Lower lobe of right lung (tissue), 2 donors: Measurements from ENCODE around the gene MAGI1. TPM values are rescaled to one million over a fixed set of nuclear protein-coding genes. Genes with fewer than 3 reads are reported as not detected.
"Not testable (repeated sequence)": the region's sequence is repeated elsewhere in the genome, so short reads cannot be mapped to it uniquely, and the experiment has no call there.

Experiments used
- ATAC-seq, 2 donors: fragments of 200-7000 bp; cut with Tn5 transposase; one replicate each; pipeline ENCODE4 v1.9.1; 2020 to 2022; ENCODE audit warnings: mild to moderate bottlenecking in 2 of 2, moderate library complexity in 2 of 2
- DNase-seq: peaks from one replicate; pipeline ENCODE4 v3.0.0-alpha.2; 2020
- H3K27ac ChIP-seq: fragments of 200-600 bp; one replicate; pipeline ENCODE4 v1.8.0; 2022
- H3K27me3 ChIP-seq: fragments of 200-600 bp; one replicate; pipeline ENCODE4 v1.8.0; 2022; ENCODE audit warnings: low read depth
- H3K36me3 ChIP-seq: fragments of 200-600 bp; one replicate; pipeline ENCODE4 v1.8.0; 2022; ENCODE audit warnings: mild to moderate bottlenecking
- H3K4me1 ChIP-seq: fragments of 200-600 bp; one replicate; pipeline ENCODE4 v1.8.0; 2022
- H3K4me3 ChIP-seq: fragments of 200-600 bp; one replicate; pipeline ENCODE4 v1.8.0; 2022; ENCODE audit warnings: mild to moderate bottlenecking
- H3K9me3 ChIP-seq: fragments of 200-600 bp; one replicate; pipeline ENCODE4 v1.8.0; 2022
- intact Hi-C: fragments of 100-400 bp; cut with DNase I; formaldehyde crosslinking; loops from one replicate; pipeline ENCODE4 v1.11.0; 2022
- total RNA-seq: library from RNA; stranded (reverse); fragmentation: NEBNext Ultra II Directional; extraction: Animal tissue kit (Norgen Biotek cat#: 25700); gene quantifications from one replicate; pipeline ENCODE4 v1.2.1, GENCODE V29; 2021
- TF ChIP-seq, protein P1 (sequence below): fragments of 200-600 bp; IDR thresholded peaks from one replicate; pipeline ENCODE4 v1.8.0; 2022; ENCODE audit warnings: antibody characterized with exemption, mild to moderate bottlenecking
- donor health status: DM: no; HTN: yes; CAD: no; lungs with severe emphysema.

MAGI1 gene
- total RNA-seq, 1 donor from 2014 or later, result 35.5 TPM

GRCh38 chr3:65867463-65868210, 171.1 kb downstream of the MAGI1 start:
- Histone ChIP-seq H3K27me3 (no peaks in the 10 kb centered on the region), H3K4me3 (no peak overlapping the region), H3K9me3 (no peaks in the 10 kb centered on the region), H3K27ac (no peak overlapping the region), H3K4me1 (peaks cover 14% of the 10 kb centered on the region), H3K36me3 (no peaks in the 10 kb centered on the region)
- ATAC-seq (no peak), DNase-seq (no peak)
- TF ChIP-seq, protein P1, sequence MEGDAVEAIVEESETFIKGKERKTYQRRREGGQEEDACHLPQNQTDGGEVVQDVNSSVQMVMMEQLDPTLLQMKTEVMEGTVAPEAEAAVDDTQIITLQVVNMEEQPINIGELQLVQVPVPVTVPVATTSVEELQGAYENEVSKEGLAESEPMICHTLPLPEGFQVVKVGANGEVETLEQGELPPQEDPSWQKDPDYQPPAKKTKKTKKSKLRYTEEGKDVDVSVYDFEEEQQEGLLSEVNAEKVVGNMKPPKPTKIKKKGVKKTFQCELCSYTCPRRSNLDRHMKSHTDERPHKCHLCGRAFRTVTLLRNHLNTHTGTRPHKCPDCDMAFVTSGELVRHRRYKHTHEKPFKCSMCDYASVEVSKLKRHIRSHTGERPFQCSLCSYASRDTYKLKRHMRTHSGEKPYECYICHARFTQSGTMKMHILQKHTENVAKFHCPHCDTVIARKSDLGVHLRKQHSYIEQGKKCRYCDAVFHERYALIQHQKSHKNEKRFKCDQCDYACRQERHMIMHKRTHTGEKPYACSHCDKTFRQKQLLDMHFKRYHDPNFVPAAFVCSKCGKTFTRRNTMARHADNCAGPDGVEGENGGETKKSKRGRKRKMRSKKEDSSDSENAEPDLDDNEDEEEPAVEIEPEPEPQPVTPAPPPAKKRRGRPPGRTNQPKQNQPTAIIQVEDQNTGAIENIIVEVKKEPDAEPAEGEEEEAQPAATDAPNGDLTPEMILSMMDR, result no peak
- intact Hi-C loops, result no loop called here

- no peaks in the 10 kb centered on the region for H3K27me3 ChIP-seq
- no peaks in the 10 kb centered on the region for H3K4me1 ChIP-seq
- DNase-seq (no peak), ATAC-seq (no peak)
- TF ChIP-seq, protein P1, result no peak
- H3K27ac ChIP-seq, result no peak overlapping the region
- no peaks in the 10 kb centered on the region for H3K36me3 ChIP-seq
- no peak overlapping the region for H3K4me3 ChIP-seq
- intact Hi-C loops, result no loop called here
- no peaks in the 10 kb centered on the region for H3K9me3 ChIP-seq
Observed at GRCh38 chr3:65864357-65864904, 174.3 kb downstream of the MAGI1 start.

- Histone ChIP-seq H3K27me3 (no peaks in the 10 kb centered on the region), H3K36me3 (no peaks in the 10 kb centered on the region), H3K4me1 (peaks cover 5% of the 10 kb centered on the region), H3K27ac (no peak overlapping the region), H3K4me3 (no peak overlapping the region), H3K9me3 (no peaks in the 10 kb centered on the region)
- DNase-seq, result no peak
- peak in 1 of 2 donors; percentile 33 for ATAC-seq
- intact Hi-C loops, result no loop called here
- TF ChIP-seq, protein P1, result no peak
Observed at GRCh38 chr3:65861718-65862117, 177.0 kb downstream of the MAGI1 start.

GRCh38 chr3:65859612-65860011, 179.1 kb downstream of the MAGI1 start:
- H3K4me3 ChIP-seq, DNase-seq, H3K9me3 ChIP-seq, H3K27me3 ChIP-seq, H3K36me3 ChIP-seq, H3K27ac ChIP-seq, intact Hi-C loops, ATAC-seq: not testable (repeated sequence)
- peaks cover 10% of the 10 kb centered on the region for H3K4me1 ChIP-seq

DNA sequence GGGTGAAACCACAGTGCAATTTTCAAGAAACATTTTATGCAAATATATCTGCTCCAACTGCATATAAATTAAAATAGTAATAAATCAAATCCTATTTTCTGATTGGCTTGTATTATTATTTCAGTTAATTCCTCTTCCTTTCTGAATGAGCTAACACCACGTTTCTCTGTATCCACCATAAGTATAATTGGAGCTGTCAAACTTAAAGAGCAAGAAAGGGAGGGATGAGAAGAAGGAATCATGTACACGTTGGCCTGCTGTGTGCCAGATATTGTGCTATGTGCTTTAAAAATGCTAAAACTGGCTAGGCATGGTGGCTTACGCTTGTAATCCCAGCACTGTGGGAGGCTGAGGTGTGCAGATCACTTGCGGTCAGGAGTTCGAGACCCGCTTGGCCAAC, 180.0 kb downstream of the MAGI1 start:
- intact Hi-C loops, result no loop called here
- Histone ChIP-seq H3K27me3 (no peaks in the 10 kb centered on the region), H3K4me1 (peaks cover 10% of the 10 kb centered on the region), H3K9me3 (no peaks in the 10 kb centered on the region), H3K27ac (no peak overlapping the region), H3K4me3 (no peak overlapping the region), H3K36me3 (no peaks in the 10 kb centered on the region)
- DNase-seq, result no peak
- TF ChIP-seq, protein P1, result no peak
- ATAC-seq, result no peak

- DNase-seq, result no peak
- Histone ChIP-seq H3K4me3 (no peak overlapping the region), H3K36me3 (no peaks in the 10 kb centered on the region), H3K27ac (no peak overlapping the region), H3K27me3 (no peaks in the 10 kb centered on the region), H3K9me3 (no peaks in the 10 kb centered on the region), H3K4me1 (peaks cover 10% of the 10 kb centered on the region)
- no peak for ATAC-seq
- intact Hi-C loops, result no loop called here
- TF ChIP-seq, protein P1, result no peak
Observed at GRCh38 chr3:65857327-65857726, 181.4 kb downstream of the MAGI1 start.
